ENCODE data around the gene HTR7. TPM values are rescaled to one million over a fixed set of nuclear protein-coding genes. Genes with fewer than 3 reads are reported as not detected.

HTR7 gene
- total and polyA plus RNA-seq, 9 of the 15 experiments (the other 6 are each of a cell fraction or from before 2014, with no cell fraction given): 0.07 to 0.33 (median 0.18) TPM

DNA sequence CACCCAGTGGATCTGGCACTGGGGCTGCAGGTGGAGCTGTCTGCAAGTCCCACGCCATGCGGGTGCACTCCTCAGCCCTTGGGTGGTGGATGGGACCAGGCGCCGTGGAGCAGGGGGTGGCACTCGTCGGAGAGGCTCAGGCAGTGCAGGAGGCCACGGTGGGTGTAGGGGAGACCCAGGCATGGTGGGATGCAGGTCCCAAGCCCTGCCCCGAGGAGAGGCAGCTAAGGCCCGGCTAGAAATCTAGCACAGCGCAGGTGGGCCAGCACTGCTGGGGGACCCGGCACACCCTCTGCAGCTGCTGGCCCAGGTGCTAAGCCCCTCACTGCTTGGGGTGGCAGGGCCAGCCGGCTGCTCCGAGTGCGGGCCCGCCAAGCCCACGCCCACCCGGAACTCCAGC lies 25.7 kb downstream of the HTR7 start (continued):
- TF ChIP-seq, protein P1, sequence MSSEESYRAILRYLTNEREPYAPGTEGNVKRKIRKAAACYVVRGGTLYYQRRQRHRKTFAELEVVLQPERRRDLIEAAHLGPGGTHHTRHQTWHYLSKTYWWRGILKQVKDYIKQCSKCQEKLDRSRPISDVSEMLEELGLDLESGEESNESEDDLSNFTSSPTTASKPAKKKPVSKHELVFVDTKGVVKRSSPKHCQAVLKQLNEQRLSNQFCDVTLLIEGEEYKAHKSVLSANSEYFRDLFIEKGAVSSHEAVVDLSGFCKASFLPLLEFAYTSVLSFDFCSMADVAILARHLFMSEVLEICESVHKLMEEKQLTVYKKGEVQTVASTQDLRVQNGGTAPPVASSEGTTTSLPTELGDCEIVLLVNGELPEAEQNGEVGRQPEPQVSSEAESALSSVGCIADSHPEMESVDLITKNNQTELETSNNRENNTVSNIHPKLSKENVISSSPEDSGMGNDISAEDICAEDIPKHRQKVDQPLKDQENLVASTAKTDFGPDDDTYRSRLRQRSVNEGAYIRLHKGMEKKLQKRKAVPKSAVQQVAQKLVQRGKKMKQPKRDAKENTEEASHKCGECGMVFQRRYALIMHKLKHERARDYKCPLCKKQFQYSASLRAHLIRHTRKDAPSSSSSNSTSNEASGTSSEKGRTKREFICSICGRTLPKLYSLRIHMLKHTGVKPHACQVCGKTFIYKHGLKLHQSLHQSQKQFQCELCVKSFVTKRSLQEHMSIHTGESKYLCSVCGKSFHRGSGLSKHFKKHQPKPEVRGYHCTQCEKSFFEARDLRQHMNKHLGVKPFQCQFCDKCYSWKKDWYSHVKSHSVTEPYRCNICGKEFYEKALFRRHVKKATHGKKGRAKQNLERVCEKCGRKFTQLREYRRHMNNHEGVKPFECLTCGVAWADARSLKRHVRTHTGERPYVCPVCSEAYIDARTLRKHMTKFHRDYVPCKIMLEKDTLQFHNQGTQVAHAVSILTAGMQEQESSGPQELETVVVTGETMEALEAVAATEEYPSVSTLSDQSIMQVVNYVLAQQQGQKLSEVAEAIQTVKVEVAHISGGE (CRISPR knock-in tag; IDR thresholded peaks at IDR 0.05): no peak
- no peak for TF ChIP-seq EWSR1 (IDR thresholded peaks at IDR 0.05; ENCODE audit: borderline replicate concordance, low read depth, partially characterized antibody)
- no peak for TF ChIP-seq ZNF282 (CRISPR knock-in tag; IDR thresholded peaks at IDR 0.05)

DNA sequence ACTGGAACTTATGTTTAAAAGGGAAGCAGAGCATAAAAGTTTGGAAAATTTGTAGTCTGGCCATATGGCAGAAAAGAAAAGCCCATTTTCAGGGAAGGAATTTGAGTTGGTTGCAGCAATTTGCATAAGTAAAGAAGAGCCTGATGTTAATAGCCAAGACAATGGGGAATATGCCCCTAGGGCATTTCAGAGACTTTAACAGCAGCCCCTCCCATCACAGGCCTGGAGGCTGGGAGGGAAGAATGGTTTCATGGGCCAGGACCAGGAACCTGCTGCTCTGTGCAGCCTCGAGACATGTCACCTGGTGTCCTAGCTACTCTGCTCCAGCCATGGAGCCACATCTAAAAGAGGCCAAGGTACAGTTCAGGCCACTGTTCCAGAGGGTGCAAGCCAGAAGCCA lies 35.3 kb downstream of the HTR7 start:
- no peak overlapping the region for H3K4me3 ChIP-seq
- H3K9ac ChIP-seq (ENCODE audit: insufficient read depth in 1 of 2, low read depth in 2 of 2, low read length in 2 of 2): no peak overlapping the region
- intact Hi-C loops (cut with micrococcal nuclease) (no loop called here), in situ Hi-C loops (cut with MboI) (no loop called here)
- H3K27me3 ChIP-seq (ENCODE audit: control insufficient read depth in 2 of 2, insufficient read depth in 2 of 2, low read length in 2 of 2): no peaks in the 10 kb centered on the region
- H3K36me3 ChIP-seq (ENCODE audit: control insufficient read depth, insufficient read depth, low read length): no peaks in the 10 kb centered on the region
- BruUV-seq (replicated peaks): no TSS peak
- TF ChIP-seq SLC30A9 (CRISPR knock-in tag; IDR thresholded peaks at IDR 0.05) (no peak), ARID1B (IDR thresholded peaks at IDR 0.05) (no peak), SIRT6 (IDR thresholded peaks at IDR 0.05; ENCODE audit: low read depth, low read length) (no peak), ZNF232 (CRISPR knock-in tag; IDR thresholded peaks at IDR 0.05) (no peak), PRMT5 (CRISPR knock-in tag; IDR thresholded peaks at IDR 0.05) (no peak), ZNF445 (CRISPR knock-in tag; IDR thresholded peaks at IDR 0.05; ENCODE audit: low read depth) (no peak), TSC22D4 (tag; IDR thresholded peaks at IDR 0.05) (no peak), DMBX1 (CRISPR knock-in tag; IDR thresholded peaks at IDR 0.05; ENCODE audit: borderline replicate concordance) (no peak), THRAP3 (IDR thresholded peaks at IDR 0.05; ENCODE audit: borderline replicate concordance) (no peak)
- TF ChIP-seq, protein P2, sequence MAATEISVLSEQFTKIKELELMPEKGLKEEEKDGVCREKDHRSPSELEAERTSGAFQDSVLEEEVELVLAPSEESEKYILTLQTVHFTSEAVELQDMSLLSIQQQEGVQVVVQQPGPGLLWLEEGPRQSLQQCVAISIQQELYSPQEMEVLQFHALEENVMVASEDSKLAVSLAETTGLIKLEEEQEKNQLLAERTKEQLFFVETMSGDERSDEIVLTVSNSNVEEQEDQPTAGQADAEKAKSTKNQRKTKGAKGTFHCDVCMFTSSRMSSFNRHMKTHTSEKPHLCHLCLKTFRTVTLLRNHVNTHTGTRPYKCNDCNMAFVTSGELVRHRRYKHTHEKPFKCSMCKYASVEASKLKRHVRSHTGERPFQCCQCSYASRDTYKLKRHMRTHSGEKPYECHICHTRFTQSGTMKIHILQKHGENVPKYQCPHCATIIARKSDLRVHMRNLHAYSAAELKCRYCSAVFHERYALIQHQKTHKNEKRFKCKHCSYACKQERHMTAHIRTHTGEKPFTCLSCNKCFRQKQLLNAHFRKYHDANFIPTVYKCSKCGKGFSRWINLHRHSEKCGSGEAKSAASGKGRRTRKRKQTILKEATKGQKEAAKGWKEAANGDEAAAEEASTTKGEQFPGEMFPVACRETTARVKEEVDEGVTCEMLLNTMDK (IDR thresholded peaks at IDR 0.05; ENCODE audit: borderline replicate concordance, insufficient read depth, low read depth, low read length, poor library complexity, severe bottlenecking): no peak
- FAIRE-seq (no peak), DNase-seq (ENCODE audit: extremely low read depth in 1 of 4, low spot score in 3 of 4) (no peak), ATAC-seq (no peak)
- POLR2A ChIA-PET: no interaction called here
- H3K9me3 ChIP-seq (replicated peaks; ENCODE audit: control insufficient read depth, insufficient read depth, low read depth, low read length): no peaks in the 10 kb centered on the region
- H2AFZ ChIP-seq (ENCODE audit: low read depth, low read length): no peak overlapping the region
- no peaks in the 10 kb centered on the region for H4K20me1 ChIP-seq (replicated peaks; ENCODE audit: control insufficient read depth, insufficient read depth, low read length)
- no peak overlapping the region for H3K27ac ChIP-seq (ENCODE audit: extremely low read depth, low read depth, low read length)
- no peaks in the 10 kb centered on the region for H3K4me1 ChIP-seq (replicated peaks in 1 of 2; ENCODE audit: control insufficient read depth in 2 of 2, insufficient read depth in 2 of 2, low read length in 2 of 2)
- 0% methylated on average over 1 of the region's 1 CpG for WGBS (ENCODE audit: insufficient coverage, low coverage, missing lambda C conversion rate)
- H3K79me2 ChIP-seq (ENCODE audit: control insufficient read depth, insufficient read depth, low read length): no peaks in the 10 kb centered on the region
- H3K9me1 ChIP-seq (ENCODE audit: control insufficient read depth, insufficient read depth, low read length): no peaks in the 10 kb centered on the region
- no peak overlapping the region for H3K4me2 ChIP-seq (ENCODE audit: insufficient read depth, low read length)
- CTCF ChIA-PET (ENCODE audit: low intra/inter-chr PET ratio): no interaction called here

All from K562 (cell line).